H1 (cell line): Measurements from ENCODE around the gene DCDC1. TPM values are rescaled to one million over a fixed set of nuclear protein-coding genes. Genes with fewer than 3 reads are reported as not detected.

Experiments
- CTCF ChIA-PET: fragments of 300-600 bp; sonication (Branson Sonifier 250); formaldehyde crosslinking; loops from one replicate; lab custom pipeline; 2021; ENCODE audit not compliant: partially characterized antibody; lab: Charles Lee
- POLR2A ChIA-PET: fragments of 300-600 bp; sonication (Branson Sonifier 250); formaldehyde crosslinking; loops from one replicate; lab custom pipeline; 2021; ENCODE audit warnings: inconsistent platforms; ENCODE audit not compliant: partially characterized antibody; lab: Charles Lee
- DNase-seq, 2 experiments: peaks; one replicate each; pipeline versions ENCODE4 v3.0.0 to v3.0.0-alpha.2; 2010 to 2022; ENCODE audit warnings: low spot score in 2 of 2, low read depth in 1 of 2, mixed read lengths in 1 of 2
- FAIRE-seq: peaks from 2 replicates; lab custom pipeline; 2011; peaks lifted over from hg19 to GRCh38; lab: Jason Lieb, UNC
- H2AFZ ChIP-seq: 2 replicates; pipeline ENCODE4 v1.8.1; 2012; ENCODE audit warnings: low read length, inconsistent platforms
- H2AK5ac ChIP-seq: 2 replicates; pipeline ENCODE4 v1.6.1; 2013; ENCODE audit warnings: low read depth, low read length
- H2BK120ac ChIP-seq: replicated peaks from 2 replicates; pipeline ENCODE3; 2013; ENCODE audit warnings: low read depth, low read length, inconsistent platforms
- H2BK12ac ChIP-seq: 2 replicates; pipeline ENCODE4 v1.6.1; 2013; ENCODE audit warnings: low read depth, low read length
- H2BK15ac ChIP-seq: 2 replicates; pipeline ENCODE4 v1.6.1; 2013; ENCODE audit warnings: low read length
- H2BK20ac ChIP-seq: 2 replicates; pipeline ENCODE4 v1.6.1; 2013; ENCODE audit warnings: low read length
- H2BK5ac ChIP-seq: 2 replicates; pipeline ENCODE4 v1.6.1; 2013; ENCODE audit warnings: low read depth, low read length
- H3K14ac ChIP-seq: 2 replicates; pipeline ENCODE4 v1.6.1; 2013; ENCODE audit warnings: inconsistent platforms; ENCODE audit not compliant: insufficient read length
- H3K18ac ChIP-seq: 2 replicates; pipeline ENCODE4 v1.6.1; 2013; ENCODE audit warnings: low read length; ENCODE audit errors: extremely low read depth
- H3K23ac ChIP-seq: 2 replicates; pipeline ENCODE4 v1.6.1; 2013; ENCODE audit warnings: inconsistent platforms; ENCODE audit not compliant: insufficient read length
- H3K23me2 ChIP-seq: 2 replicates; pipeline ENCODE4 v1.6.1; 2013; ENCODE audit warnings: low read depth, low read length
- H3K27ac ChIP-seq: 2 replicates; pipeline ENCODE4 v1.6.1; 2011; ENCODE audit warnings: low read depth, low read length, inconsistent platforms
- H3K27me3 ChIP-seq, 4 experiments: replicated peaks in 1 of 4; 1 replicate in 1 of 4; 2 replicates in 3 of 4; pipeline versions ENCODE4 v1.6.1 to v1.8.1; 2011 to 2013; ENCODE audit warnings: low read length in 3 of 4, mild to moderate bottlenecking in 3 of 4, inconsistent platforms in 2 of 4, mixed read lengths in 2 of 4, moderate library complexity in 1 of 4; ENCODE audit not compliant: control insufficient read depth in 3 of 4, insufficient read depth in 3 of 4; ENCODE audit errors: extremely low read depth in 1 of 4
- H3K36me3 ChIP-seq, 4 experiments: 2 replicates each; pipeline versions ENCODE4 v1.6.1 to v1.8.1; 2011 to 2013; ENCODE audit warnings: mild to moderate bottlenecking in 4 of 4, low read length in 3 of 4, moderate library complexity in 2 of 4, control low read depth in 1 of 4, inconsistent platforms in 1 of 4; ENCODE audit not compliant: insufficient read depth in 4 of 4, control insufficient read depth in 2 of 4
- H3K4ac ChIP-seq: replicated peaks from 2 replicates; pipeline ENCODE3; 2013; ENCODE audit warnings: low read length, low read depth, mixed read lengths, inconsistent platforms; ENCODE audit not compliant: insufficient read length
- H3K4me1 ChIP-seq, 4 experiments: replicated peaks in 1 of 4; 1 replicate in 1 of 4; 2 replicates in 3 of 4; pipeline versions ENCODE4 v1.6.1 to v1.8.1; 2011 to 2013; ENCODE audit warnings: low read length in 3 of 4, inconsistent platforms in 2 of 4, mixed read lengths in 1 of 4; ENCODE audit not compliant: insufficient read depth in 4 of 4, control insufficient read depth in 3 of 4
- H3K4me2 ChIP-seq, 2 experiments: 2 replicates each; pipeline versions ENCODE4 v1.6.1 to v1.8.1; 2011 to 2013; ENCODE audit warnings: low read depth in 2 of 2, low read length in 2 of 2, control low read depth in 1 of 2, inconsistent platforms in 1 of 2, mild to moderate bottlenecking in 1 of 2; ENCODE audit not compliant: insufficient read depth in 1 of 2
- H3K4me3 ChIP-seq, 4 experiments: fragments of 200-600, 300-600 bp in 1 of 4; sonication (generic), shearing (Covaris generic), sonication (Bioruptor Twin) in 1 of 4; 2 replicates each; pipeline versions ENCODE4 v1.5.1 to v1.8.1; 2011 to 2016; ENCODE audit warnings: low read length in 4 of 4, low read depth in 3 of 4, control low read depth in 2 of 4, inconsistent platforms in 2 of 4, mild to moderate bottlenecking in 2 of 4, mixed read lengths in 1 of 4, moderate library complexity in 1 of 4; ENCODE audit not compliant: insufficient read depth in 2 of 4; ENCODE audit errors: extremely low read depth in 1 of 4
- H3K56ac ChIP-seq: replicated peaks from 2 replicates; pipeline ENCODE3; 2013; ENCODE audit warnings: low read depth, mild to moderate bottlenecking, mixed read lengths, low read length, inconsistent platforms; ENCODE audit not compliant: insufficient read length
- H3K79me1 ChIP-seq: 2 replicates; pipeline ENCODE4 v1.6.1; 2013; ENCODE audit warnings: low read depth, low read length, control low read depth
- H3K79me2 ChIP-seq, 2 experiments: 2 replicates each; pipeline versions ENCODE4 v1.6.1 to v1.8.1; 2012 to 2013; ENCODE audit warnings: low read length in 2 of 2, mild to moderate bottlenecking in 2 of 2, inconsistent platforms in 1 of 2; ENCODE audit not compliant: insufficient read depth in 2 of 2, control insufficient read depth in 1 of 2
- H3K9ac ChIP-seq, 4 experiments: replicated peaks in 1 of 4; 1 replicate in 1 of 4; 2 replicates in 3 of 4; pipeline versions ENCODE4 v1.6.1 to v1.8.1; 2011 to 2013; ENCODE audit warnings: low read depth in 3 of 4, low read length in 3 of 4, control low read depth in 2 of 4, mild to moderate bottlenecking in 2 of 4, moderate library complexity in 2 of 4, inconsistent platforms in 1 of 4; ENCODE audit errors: extremely low read depth in 1 of 4
- H3K9me3 ChIP-seq, 2 experiments: 2 replicates each; pipeline versions ENCODE4 v1.6.1 to v1.8.1; 2012 to 2013; ENCODE audit warnings: mild to moderate bottlenecking in 2 of 2, moderate library complexity in 2 of 2, control low read depth in 1 of 2, inconsistent platforms in 1 of 2, low read depth in 1 of 2, low read length in 1 of 2, mixed read lengths in 1 of 2; ENCODE audit not compliant: insufficient read depth in 2 of 2
- H4K20me1 ChIP-seq, 2 experiments: replicated peaks in 1 of 2; 2 replicates each; pipeline versions ENCODE3 to v1.8.1; 2011 to 2013; ENCODE audit warnings: inconsistent platforms in 2 of 2, low read length in 2 of 2, mild to moderate bottlenecking in 1 of 2; ENCODE audit not compliant: insufficient read depth in 2 of 2, control insufficient read depth in 1 of 2
- H4K5ac ChIP-seq: 2 replicates; pipeline ENCODE4 v1.6.1; 2013; ENCODE audit warnings: low read length, low read depth, mixed read lengths, inconsistent platforms; ENCODE audit not compliant: insufficient read length
- H4K8ac ChIP-seq: 2 replicates; pipeline ENCODE4 v1.8.0; 2013; ENCODE audit warnings: mild to moderate bottlenecking, moderate library complexity, low read length, inconsistent platforms; ENCODE audit not compliant: insufficient read depth; ENCODE audit errors: extremely low read depth
- H4K91ac ChIP-seq: replicated peaks from 2 replicates; pipeline ENCODE3; 2013; ENCODE audit warnings: low read length, mixed read lengths, inconsistent platforms; ENCODE audit not compliant: insufficient read length
- ASH2L ChIP-seq: fragments of 200-600, 300-600 bp; sonication (generic); IDR thresholded peaks from one replicate; pipeline ENCODE4 v1.7.1; 2017; ENCODE audit warnings: low read length
- CBX5 ChIP-seq: fragments of 300-800, 300-1000 bp; sonication (generic); IDR thresholded peaks from 2 replicates; pipeline ENCODE4 v1.7.1; 2016; ENCODE audit warnings: antibody characterized with exemption, low read length, low read depth
- JUND ChIP-seq: IDR thresholded peaks from 2 replicates; pipeline ENCODE4 v1.6.1; 2011; ENCODE audit warnings: mild to moderate bottlenecking, improper control_type of control experiment, low read length
- MAFK ChIP-seq: IDR thresholded peaks from 2 replicates; pipeline ENCODE4 v1.6.1; 2012; ENCODE audit warnings: low read depth, mild to moderate bottlenecking, improper control_type of control experiment, low read length
- POLR2AphosphoS5 ChIP-seq: IDR thresholded peaks from 2 replicates; pipeline ENCODE4 v1.6.1; 2011; ENCODE audit warnings: low read depth, low read length
- RXRA ChIP-seq: IDR thresholded peaks from 2 replicates; pipeline ENCODE4 v1.6.1; 2011; ENCODE audit warnings: low read depth, mild to moderate bottlenecking, low read length, moderate library complexity; ENCODE audit not compliant: insufficient read depth
- SIX5 ChIP-seq: IDR thresholded peaks from 2 replicates; pipeline ENCODE4 v1.6.1; 2011; ENCODE audit warnings: mild to moderate bottlenecking, low read depth, low read length
- SP2 ChIP-seq: IDR thresholded peaks from 2 replicates; pipeline ENCODE4 v1.6.1; 2012; ENCODE audit warnings: mild to moderate bottlenecking, low read length, inconsistent platforms
- SRF ChIP-seq: IDR thresholded peaks from 2 replicates; pipeline ENCODE4 v1.6.1; 2011; ENCODE audit warnings: mild to moderate bottlenecking, low read depth, low read length, moderate library complexity
- WGBS, 2 experiments: shearing (Covaris generic) in 1 of 2; methylation state at CpG; one replicate each; pipeline versions ENCODE4 v1.1.6 to v1.1.7; 2013 to 2015; ENCODE audit warnings: low lambda C conversion rate in 2 of 2, mixed read lengths in 2 of 2, inconsistent platforms in 1 of 2, low coverage in 1 of 2, missing lambda C conversion rate in 1 of 2; ENCODE audit not compliant: insufficient replicate concordance in 2 of 2, insufficient coverage in 1 of 2, insufficient read length in 1 of 2; ENCODE audit errors: extremely low coverage in 1 of 2, missing lambda C conversion rate in 1 of 2; 5-methylcytosine and 5-hydroxymethylcytosine counted together
- polyA plus RNA-seq, 7 experiments: library from polyadenylated mRNA; depleted of rRNA in 3 of 7; stranded (reverse) in 5 of 7; unstranded in 2 of 7; fragments of >200 nt in 5 of 7; fragments of 200-250 nt in 2 of 7; gene quantifications; 1 replicate in 5 of 7; 2 replicates in 1 of 7; 4 replicates in 1 of 7; pipeline versions ENCODE4 v1.2.1 to v1.2.3, GENCODE V29; 2011 to 2013; ENCODE audit warnings: missing spikeins in 2 of 7, mixed read lengths in 2 of 7
- total RNA-seq: library from RNA; stranded (reverse); fragmentation: NEBNext Ultra II Directional; extraction: Animal tissue kit (Norgen Biotek cat#: 25700); gene quantifications from 2 replicates; pipeline ENCODE4 v1.2.1, GENCODE V29; 2021
- TF ChIP-seq, protein P1 (sequence below): IDR thresholded peaks from 2 replicates; pipeline ENCODE4 v1.6.1; 2012; ENCODE audit warnings: inconsistent platforms
- TF ChIP-seq, protein P2 (sequence below): IDR thresholded peaks from 2 replicates; pipeline ENCODE4 v1.6.1; 2011; ENCODE audit warnings: low read depth, mild to moderate bottlenecking, low read length; ENCODE audit not compliant: insufficient read depth

DCDC1 gene
- total and polyA plus RNA-seq, 2 of the 8 experiments (the other 6 are each of a cell fraction or from before 2014, with no cell fraction given) = 0.15 to 0.56 TPM

DNA sequence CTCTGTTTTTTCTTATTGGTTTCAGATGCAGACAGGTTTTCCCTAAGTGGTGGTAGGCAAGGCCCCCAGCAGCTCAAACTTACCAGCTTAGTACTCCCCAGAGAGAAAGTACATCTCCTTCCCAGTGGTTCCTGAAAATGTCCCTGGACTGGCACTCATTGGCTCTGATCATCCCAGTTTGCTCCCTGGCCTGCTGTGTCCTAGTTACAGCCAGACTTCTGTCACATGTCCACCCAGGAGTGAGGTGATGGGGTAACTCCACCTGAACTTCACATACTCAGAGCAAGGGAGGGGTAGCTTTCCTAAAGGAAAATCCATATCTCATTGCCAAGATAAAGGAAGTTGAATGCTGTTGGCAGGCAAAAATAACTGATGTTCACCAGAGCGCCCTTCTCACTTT is 546.4 kb downstream of the DCDC1 start:
- Histone ChIP-seq H3K18ac (no peak overlapping the region), H3K9ac (no peak overlapping the region), H3K9me3 (no peaks in the 10 kb centered on the region), H2BK12ac (no peak overlapping the region), H3K79me1 (no peaks in the 10 kb centered on the region), H3K4me1 (no peaks in the 10 kb centered on the region), H3K36me3 (no peaks in the 10 kb centered on the region; a peak in 1 of 8 replicates), H2BK20ac (no peak overlapping the region), H3K56ac (no peak overlapping the region), H2BK120ac (no peak overlapping the region), H4K91ac (no peak overlapping the region), H3K4me3 (no peak overlapping the region), H3K4ac (no peak overlapping the region), H3K4me2 (no peak overlapping the region), H2AK5ac (no peak overlapping the region), H3K27ac (no peak overlapping the region), H2BK5ac (no peak overlapping the region), H4K8ac (no peak overlapping the region), H3K27me3 (no peaks in the 10 kb centered on the region), H3K23me2 (no peaks in the 10 kb centered on the region), H2AFZ (no peak overlapping the region), H3K23ac (no peak overlapping the region), H3K79me2 (no peaks in the 10 kb centered on the region), H4K5ac (no peak overlapping the region), H4K20me1 (no peaks in the 10 kb centered on the region), H2BK15ac (no peak overlapping the region), H3K14ac (no peak overlapping the region)
- CTCF ChIA-PET = interaction anchor here (1.5 kb wide), 1 partner anchor 137 kb away, joined by 3 read pairs; no protein-coding TSS in a partner anchor
- DNase-seq (no peak), FAIRE-seq (no peak)
- POLR2A ChIA-PET = no interaction called here
- 93% methylated on average over 1 of the region's 1 CpG; no CpG with 5 or more reads in 1 of the 2 experiments for WGBS, 2 experiments
- TF ChIP-seq SP2 (no peak), RXRA (no peak), SRF (no peak), JUND (no peak), ASH2L (no peak), CBX5 (no peak), POLR2AphosphoS5 (no peak), MAFK (no peak), SIX5 (no peak)
- TF ChIP-seq, protein P1, sequence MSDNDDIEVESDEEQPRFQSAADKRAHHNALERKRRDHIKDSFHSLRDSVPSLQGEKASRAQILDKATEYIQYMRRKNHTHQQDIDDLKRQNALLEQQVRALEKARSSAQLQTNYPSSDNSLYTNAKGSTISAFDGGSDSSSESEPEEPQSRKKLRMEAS = no peak
- TF ChIP-seq, protein P2, sequence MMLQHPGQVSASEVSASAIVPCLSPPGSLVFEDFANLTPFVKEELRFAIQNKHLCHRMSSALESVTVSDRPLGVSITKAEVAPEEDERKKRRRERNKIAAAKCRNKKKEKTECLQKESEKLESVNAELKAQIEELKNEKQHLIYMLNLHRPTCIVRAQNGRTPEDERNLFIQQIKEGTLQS = no peak
